Neural progenitor cell (in vitro differentiated cells): ENCODE results near the gene ARHGAP20. TPM values are rescaled to one million over a fixed set of nuclear protein-coding genes. Genes with fewer than 3 reads are reported as not detected.

Experiments
- DNase-seq: peaks from one replicate; pipeline ENCODE4 v3.0.0-alpha.2; 2016; ENCODE audit warnings: low spot score
- H2AFZ ChIP-seq: fragments of 200-600 bp; sonication (generic); replicated peaks from 2 replicates; pipeline ENCODE4 v1.6.1; 2016; ENCODE audit warnings: antibody characterized with exemption
- H3F3A ChIP-seq: fragments of 200-600 bp; sonication (generic); 2 replicates; pipeline ENCODE4 v1.6.1; 2016; ENCODE audit warnings: antibody characterized with exemption, low read depth
- H3K27ac ChIP-seq: fragments of 200-600 bp; sonication (generic); 2 replicates; pipeline ENCODE4 v1.5.1; 2016; ENCODE audit warnings: mild to moderate bottlenecking
- H3K27me3 ChIP-seq: fragments of 200-600 bp; sonication (generic); 2 replicates; pipeline ENCODE4 v1.6.1; 2016; ENCODE audit warnings: mild to moderate bottlenecking, moderate library complexity
- H3K36me3 ChIP-seq: fragments of 200-600 bp; sonication (generic); 2 replicates; pipeline ENCODE4 v1.5.1; 2016
- H3K4me1 ChIP-seq: fragments of 200-600 bp; sonication (generic); 2 replicates; pipeline ENCODE4 v1.6.1; 2016; ENCODE audit warnings: mixed run types
- H3K4me2 ChIP-seq: fragments of 200-600 bp; sonication (generic); 2 replicates; pipeline ENCODE4 v1.6.1; 2016
- H3K4me3 ChIP-seq: fragments of 200-600 bp; sonication (generic); 2 replicates; pipeline ENCODE4 v1.5.1; 2016
- H3K79me2 ChIP-seq: fragments of 200-600 bp; sonication (generic); 2 replicates; pipeline ENCODE4 v1.6.1; 2016; ENCODE audit warnings: low read depth
- H3K9ac ChIP-seq: fragments of 200-600 bp; sonication (generic); 2 replicates; pipeline ENCODE4 v1.6.1; 2016
- H3K9me3 ChIP-seq: fragments of 200-600 bp; sonication (generic); 2 replicates; pipeline ENCODE4 v1.5.1; 2016; ENCODE audit warnings: low read depth
- H4K20me1 ChIP-seq: fragments of 200-600 bp; sonication (generic); 2 replicates; pipeline ENCODE4 v1.6.1; 2016; ENCODE audit warnings: low read depth
- H3K27ac Mint-ChIP-seq: 3 replicates; pipeline ENCODE4 v1.8.0; 2021; ENCODE audit warnings: mixed read lengths
- H3K27me3 Mint-ChIP-seq: 2 replicates; pipeline ENCODE4 v1.8.0; 2022; ENCODE audit warnings: low read depth, mild to moderate bottlenecking, inconsistent platforms, moderate library complexity, mixed read lengths; ENCODE audit not compliant: insufficient read depth
- H3K36me3 Mint-ChIP-seq: 3 replicates; pipeline ENCODE4 v1.8.0; 2021; ENCODE audit warnings: mixed read lengths
- H3K4me1 Mint-ChIP-seq: 3 replicates; pipeline ENCODE4 v1.8.0; 2021; ENCODE audit warnings: mixed read lengths
- H3K4me3 Mint-ChIP-seq: 3 replicates; pipeline ENCODE4 v1.8.0; 2021; ENCODE audit warnings: mild to moderate bottlenecking, moderate library complexity, mixed read lengths
- H3K9me3 Mint-ChIP-seq: 3 replicates; pipeline ENCODE4 v1.8.0; 2020; ENCODE audit warnings: mixed read lengths
- CTCF ChIP-seq: fragments of 200-600 bp; sonication (generic); IDR thresholded peaks from 2 replicates; pipeline ENCODE4 v1.5.1; 2017; ENCODE audit warnings: antibody characterized with exemption, mild to moderate bottlenecking
- EZH2 ChIP-seq: fragments of 200-600 bp; sonication (generic); IDR thresholded peaks from 2 replicates; pipeline ENCODE4 v1.6.1; 2017; ENCODE audit warnings: antibody characterized with exemption, mild to moderate bottlenecking, moderate library complexity
- EZH2phosphoT487 ChIP-seq: fragments of 200-600 bp; sonication (generic); IDR thresholded peaks from 2 replicates; pipeline ENCODE4 v1.6.1; 2017; ENCODE audit warnings: antibody characterized with exemption
- total RNA-seq: library from RNA; depleted of rRNA; stranded (reverse); fragments of >200 nt; gene quantifications from 2 replicates; pipeline ENCODE4 v1.2.3, GENCODE V29; 2015; ENCODE audit warnings: low replicate concordance

Gene ARHGAP20
- total RNA-seq, 1 donor from 2014 or later: not detected

GRCh38 chr11:110728883-110729282, 16.6 kb upstream of the ARHGAP20 start:
- Histone ChIP-seq H3F3A (no peaks in the 10 kb centered on the region), H3K4me2 (no peak overlapping the region), H3K27ac (no peak overlapping the region), H3K9me3 (no peaks in the 10 kb centered on the region), H3K79me2 (no peaks in the 10 kb centered on the region), H3K27me3 (peaks cover 25% of the 10 kb centered on the region), H3K36me3 (no peaks in the 10 kb centered on the region), H3K9ac (no peak overlapping the region), H2AFZ (no peak overlapping the region), H3K4me1 (no peaks in the 10 kb centered on the region), H4K20me1 (no peaks in the 10 kb centered on the region), H3K4me3 (no peak overlapping the region)
- H3K27ac Mint-ChIP-seq: no peak overlapping the region
- H3K27me3 Mint-ChIP-seq: no peaks in the 10 kb centered on the region
- H3K36me3 Mint-ChIP-seq: no peaks in the 10 kb centered on the region
- H3K9me3 Mint-ChIP-seq: no peaks in the 10 kb centered on the region
- TF ChIP-seq EZH2 (no peak), EZH2phosphoT487 (no peak), CTCF (no peak)
- no peaks in the 10 kb centered on the region for H3K4me1 Mint-ChIP-seq
- H3K4me3 Mint-ChIP-seq: no peak overlapping the region
- no peak for DNase-seq

DNA sequence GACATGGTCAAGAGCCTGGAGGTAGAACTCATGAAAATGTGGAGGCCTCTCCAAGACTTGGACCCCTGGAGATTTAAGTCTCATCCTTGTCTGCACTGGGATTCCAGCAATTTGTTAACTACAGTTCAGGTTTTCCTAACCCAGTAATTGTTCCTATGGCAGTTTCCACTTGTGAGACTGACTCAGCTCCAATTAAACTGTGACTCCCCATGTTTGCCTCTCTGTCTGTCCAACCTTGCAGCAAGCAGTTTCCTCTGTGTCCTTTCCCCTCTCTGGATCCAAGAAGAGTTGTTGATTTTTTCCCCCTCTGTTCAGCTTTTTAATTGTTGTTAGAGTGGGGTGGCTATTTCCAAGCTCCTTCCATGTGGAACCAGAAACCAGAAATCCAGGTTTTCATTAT, 16.2 kb upstream of the ARHGAP20 start:
- no peak overlapping the region for H3K9ac ChIP-seq
- no peaks in the 10 kb centered on the region for H3K79me2 ChIP-seq
- H4K20me1 ChIP-seq: no peaks in the 10 kb centered on the region
- H3K27ac ChIP-seq: no peak overlapping the region
- peaks cover 23% of the 10 kb centered on the region for H3K27me3 ChIP-seq
- no peak overlapping the region for H3K4me2 ChIP-seq
- H3K9me3 ChIP-seq: no peaks in the 10 kb centered on the region
- no peaks in the 10 kb centered on the region for H3K27me3 Mint-ChIP-seq
- H3K4me1 ChIP-seq: no peaks in the 10 kb centered on the region
- H3K4me3 ChIP-seq: no peak overlapping the region
- no peaks in the 10 kb centered on the region for H3K9me3 Mint-ChIP-seq
- H3K27ac Mint-ChIP-seq: no peak overlapping the region
- H2AFZ ChIP-seq: no peak overlapping the region
- TF ChIP-seq EZH2: no peak
- TF ChIP-seq CTCF: no peak
- TF ChIP-seq EZH2phosphoT487: no peak
- H3K36me3 ChIP-seq: no peaks in the 10 kb centered on the region
- no peaks in the 10 kb centered on the region for H3K4me1 Mint-ChIP-seq
- no peaks in the 10 kb centered on the region for H3K36me3 Mint-ChIP-seq
- H3K4me3 Mint-ChIP-seq: no peak overlapping the region
- H3F3A ChIP-seq: no peaks in the 10 kb centered on the region
- no peak for DNase-seq

- Histone ChIP-seq H3F3A (no peaks in the 10 kb centered on the region), H3K79me2 (no peaks in the 10 kb centered on the region), H3K27me3 (peaks cover 49% of the 10 kb centered on the region), H3K4me1 (no peaks in the 10 kb centered on the region), H4K20me1 (no peaks in the 10 kb centered on the region), H3K9me3 (no peaks in the 10 kb centered on the region), H3K9ac (no peak overlapping the region), H3K36me3 (no peaks in the 10 kb centered on the region), H3K27ac (no peak overlapping the region), H3K4me2 (no peak overlapping the region), H3K4me3 (no peak overlapping the region), H2AFZ (no peak overlapping the region)
- no peak overlapping the region for H3K27ac Mint-ChIP-seq
- no peak for DNase-seq
- no peaks in the 10 kb centered on the region for H3K4me1 Mint-ChIP-seq
- no peaks in the 10 kb centered on the region for H3K27me3 Mint-ChIP-seq
- no peak overlapping the region for H3K4me3 Mint-ChIP-seq
- TF ChIP-seq EZH2phosphoT487: no peak
- no peak for TF ChIP-seq CTCF
- no peak for TF ChIP-seq EZH2
- H3K9me3 Mint-ChIP-seq: no peaks in the 10 kb centered on the region
- H3K36me3 Mint-ChIP-seq: no peaks in the 10 kb centered on the region
Observed at GRCh38 chr11:110724358-110724757, 12.1 kb upstream of the ARHGAP20 start.
